ENCODE data around the gene SLC6A15. TPM values are rescaled to one million over a fixed set of nuclear protein-coding genes. Genes with fewer than 3 reads are reported as not detected.

SLC6A15 gene
- total RNA-seq, 1 donor, result 53.3 TPM

DNA sequence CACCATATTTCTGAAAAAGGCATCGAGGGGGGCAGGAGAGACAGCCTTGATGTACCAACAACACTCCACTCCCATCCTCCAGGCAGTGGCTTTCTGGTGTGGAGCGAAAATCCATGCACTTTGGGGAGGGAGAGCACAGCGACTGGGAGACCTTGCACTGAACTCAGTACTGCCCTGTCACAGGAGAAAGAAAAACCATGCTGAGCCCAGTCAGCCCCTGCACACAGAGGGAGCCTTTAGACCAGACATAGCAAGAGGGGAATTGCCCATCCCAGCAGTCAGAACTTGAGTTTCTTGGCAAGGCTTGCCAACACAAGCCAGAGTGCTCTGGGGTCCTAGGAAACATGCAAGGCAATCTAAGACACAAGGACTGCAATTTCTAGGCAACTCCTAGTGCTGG is 24.8 kb upstream of the SLC6A15 start:
- no peak overlapping the region for H3K4me3 ChIP-seq (ENCODE audit: low read depth, low read length)
- DNase-seq (ENCODE audit: low read depth), result no peak
- TF ChIP-seq CTCF (IDR thresholded peaks at IDR 0.05; ENCODE audit: insufficient read depth, low read length), result no peak

- no peak overlapping the region for H3K4me3 ChIP-seq (ENCODE audit: low read depth, low read length)
- no peak for TF ChIP-seq CTCF (IDR thresholded peaks at IDR 0.05; ENCODE audit: insufficient read depth, low read length)
- peak; percentile 48 for DNase-seq (ENCODE audit: low read depth)
These were observed 16.9 kb upstream of the SLC6A15 start for GRCh38 chr12:84929501-84929900.

GRCh38 chr12:84924981-84925380 is 12.4 kb upstream of the SLC6A15 start:
- no peak for TF ChIP-seq CTCF (IDR thresholded peaks at IDR 0.05; ENCODE audit: insufficient read depth, low read length)
- peak; percentile 74 for DNase-seq (ENCODE audit: low read depth)
- no peak overlapping the region for H3K4me3 ChIP-seq (ENCODE audit: low read depth, low read length)

- no peak overlapping the region for H3K4me3 ChIP-seq (ENCODE audit: low read depth, low read length)
- peak; percentile 20 for DNase-seq (ENCODE audit: low read depth)
- TF ChIP-seq CTCF (IDR thresholded peaks at IDR 0.05; ENCODE audit: insufficient read depth, low read length), result no peak
These were observed 10.1 kb upstream of the SLC6A15 start for GRCh38 chr12:84922693-84923092.

GRCh38 chr12:84920331-84920730 is 7.7 kb upstream of the SLC6A15 start:
- DNase-seq (ENCODE audit: low read depth), result peak; percentile 41
- no peak for TF ChIP-seq CTCF (IDR thresholded peaks at IDR 0.05; ENCODE audit: insufficient read depth, low read length)

GRCh38 chr12:84919271-84919670 is 6.7 kb upstream of the SLC6A15 start:
- peak; percentile 9 for DNase-seq (ENCODE audit: low read depth)

More at GRCh38 chr12:84920331-84920730, 7.7 kb upstream of the SLC6A15 start:
- H3K4me3 ChIP-seq (ENCODE audit: low read depth, low read length), result no peak overlapping the region

More at GRCh38 chr12:84919271-84919670, 6.7 kb upstream of the SLC6A15 start:
- TF ChIP-seq CTCF (IDR thresholded peaks at IDR 0.05; ENCODE audit: insufficient read depth, low read length), result no peak
- no peak overlapping the region for H3K4me3 ChIP-seq (ENCODE audit: low read depth, low read length)
